ENCODE measurements around the gene ABCA7. TPM values are rescaled to one million over a fixed set of nuclear protein-coding genes. Genes with fewer than 3 reads are reported as not detected.

The ABCA7 gene
- total and polyA plus RNA-seq, 2 of the 13 experiments (the other 11 are each of a cell fraction or from before 2014, with no cell fraction given) = 4.4 to 32.4 TPM

DNA sequence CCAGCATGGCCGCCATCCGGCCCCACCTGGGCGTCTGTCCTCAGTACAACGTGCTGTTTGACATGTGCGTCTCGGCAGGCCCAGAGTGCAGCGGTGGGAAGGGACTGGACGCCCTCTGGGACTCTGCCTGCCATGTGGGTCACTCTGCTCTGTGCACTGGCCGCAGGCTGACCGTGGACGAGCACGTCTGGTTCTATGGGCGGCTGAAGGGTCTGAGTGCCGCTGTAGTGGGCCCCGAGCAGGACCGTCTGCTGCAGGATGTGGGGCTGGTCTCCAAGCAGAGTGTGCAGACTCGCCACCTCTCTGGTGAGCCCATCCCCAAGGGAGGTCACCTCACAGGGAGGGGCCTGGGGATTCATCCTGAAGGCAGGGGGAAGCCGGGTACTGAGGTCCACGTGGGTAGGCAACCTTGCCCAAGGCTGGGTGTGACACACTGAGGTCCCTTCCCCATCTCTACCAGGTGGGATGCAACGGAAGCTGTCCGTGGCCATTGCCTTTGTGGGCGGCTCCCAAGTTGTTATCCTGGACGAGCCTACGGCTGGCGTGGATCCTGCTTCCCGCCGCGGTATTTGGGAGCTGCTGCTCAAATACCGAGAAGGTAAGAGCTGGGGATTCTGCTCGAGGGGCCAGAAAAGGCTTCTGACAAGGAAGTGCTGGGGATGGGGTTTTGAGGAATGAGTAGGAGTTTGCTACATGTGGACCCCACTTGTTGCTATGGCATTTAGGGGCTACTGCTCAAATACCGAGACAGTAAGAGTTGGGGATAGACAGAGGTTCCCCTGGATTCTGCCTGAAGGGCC, 11.3 kb downstream of the ABCA7 start (continued):
- TF ChIP-seq, protein P1, sequence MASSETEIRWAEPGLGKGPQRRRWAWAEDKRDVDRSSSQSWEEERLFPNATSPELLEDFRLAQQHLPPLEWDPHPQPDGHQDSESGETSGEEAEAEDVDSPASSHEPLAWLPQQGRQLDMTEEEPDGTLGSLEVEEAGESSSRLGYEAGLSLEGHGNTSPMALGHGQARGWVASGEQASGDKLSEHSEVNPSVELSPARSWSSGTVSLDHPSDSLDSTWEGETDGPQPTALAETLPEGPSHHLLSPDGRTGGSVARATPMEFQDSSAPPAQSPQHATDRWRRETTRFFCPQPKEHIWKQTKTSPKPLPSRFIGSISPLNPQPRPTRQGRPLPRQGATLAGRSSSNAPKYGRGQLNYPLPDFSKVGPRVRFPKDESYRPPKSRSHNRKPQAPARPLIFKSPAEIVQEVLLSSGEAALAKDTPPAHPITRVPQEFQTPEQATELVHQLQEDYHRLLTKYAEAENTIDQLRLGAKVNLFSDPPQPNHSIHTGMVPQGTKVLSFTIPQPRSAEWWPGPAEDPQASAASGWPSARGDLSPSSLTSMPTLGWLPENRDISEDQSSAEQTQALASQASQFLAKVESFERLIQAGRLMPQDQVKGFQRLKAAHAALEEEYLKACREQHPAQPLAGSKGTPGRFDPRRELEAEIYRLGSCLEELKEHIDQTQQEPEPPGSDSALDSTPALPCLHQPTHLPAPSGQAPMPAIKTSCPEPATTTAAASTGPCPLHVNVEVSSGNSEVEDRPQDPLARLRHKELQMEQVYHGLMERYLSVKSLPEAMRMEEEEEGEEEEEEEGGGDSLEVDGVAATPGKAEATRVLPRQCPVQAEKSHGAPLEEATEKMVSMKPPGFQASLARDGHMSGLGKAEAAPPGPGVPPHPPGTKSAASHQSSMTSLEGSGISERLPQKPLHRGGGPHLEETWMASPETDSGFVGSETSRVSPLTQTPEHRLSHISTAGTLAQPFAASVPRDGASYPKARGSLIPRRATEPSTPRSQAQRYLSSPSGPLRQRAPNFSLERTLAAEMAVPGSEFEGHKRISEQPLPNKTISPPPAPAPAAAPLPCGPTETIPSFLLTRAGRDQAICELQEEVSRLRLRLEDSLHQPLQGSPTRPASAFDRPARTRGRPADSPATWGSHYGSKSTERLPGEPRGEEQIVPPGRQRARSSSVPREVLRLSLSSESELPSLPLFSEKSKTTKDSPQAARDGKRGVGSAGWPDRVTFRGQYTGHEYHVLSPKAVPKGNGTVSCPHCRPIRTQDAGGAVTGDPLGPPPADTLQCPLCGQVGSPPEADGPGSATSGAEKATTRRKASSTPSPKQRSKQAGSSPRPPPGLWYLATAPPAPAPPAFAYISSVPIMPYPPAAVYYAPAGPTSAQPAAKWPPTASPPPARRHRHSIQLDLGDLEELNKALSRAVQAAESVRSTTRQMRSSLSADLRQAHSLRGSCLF (CRISPR knock-in tag; IDR thresholded peaks at IDR 0.05; ENCODE audit: borderline replicate concordance) = no peak
- no peak for TF ChIP-seq FOXP1 (IDR thresholded peaks at IDR 0.05)
- no peak for TF ChIP-seq FOXP1 (CRISPR knock-in tag; IDR thresholded peaks at IDR 0.05)
- TF ChIP-seq ZNF546 (CRISPR knock-in tag; conservative IDR thresholded peaks at IDR 0.05) = no peak
- TF ChIP-seq, protein P2, sequence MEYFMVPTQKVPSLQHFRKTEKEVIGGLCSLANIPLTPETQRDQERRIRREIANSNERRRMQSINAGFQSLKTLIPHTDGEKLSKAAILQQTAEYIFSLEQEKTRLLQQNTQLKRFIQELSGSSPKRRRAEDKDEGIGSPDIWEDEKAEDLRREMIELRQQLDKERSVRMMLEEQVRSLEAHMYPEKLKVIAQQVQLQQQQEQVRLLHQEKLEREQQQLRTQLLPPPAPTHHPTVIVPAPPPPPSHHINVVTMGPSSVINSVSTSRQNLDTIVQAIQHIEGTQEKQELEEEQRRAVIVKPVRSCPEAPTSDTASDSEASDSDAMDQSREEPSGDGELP (IDR thresholded peaks at IDR 0.05; ENCODE audit: borderline replicate concordance, low read depth) = peak; percentile 13; the same call in 1 of the 2 replicates
- peak; percentile 69; the same call in 1 of the 2 replicates for TF ChIP-seq ZSCAN25 (CRISPR knock-in tag; IDR thresholded peaks at IDR 0.05)
- TF ChIP-seq GATAD1 (CRISPR knock-in tag; IDR thresholded peaks at IDR 0.05) = peak; percentile 27; the same call in 1 of the 2 replicates
- TF ChIP-seq SRSF9 (IDR thresholded peaks at IDR 0.05; ENCODE audit: borderline replicate concordance, insufficient read depth, low read depth, low read length, poor library complexity, severe bottlenecking) = no peak
- TF ChIP-seq, protein P3, sequence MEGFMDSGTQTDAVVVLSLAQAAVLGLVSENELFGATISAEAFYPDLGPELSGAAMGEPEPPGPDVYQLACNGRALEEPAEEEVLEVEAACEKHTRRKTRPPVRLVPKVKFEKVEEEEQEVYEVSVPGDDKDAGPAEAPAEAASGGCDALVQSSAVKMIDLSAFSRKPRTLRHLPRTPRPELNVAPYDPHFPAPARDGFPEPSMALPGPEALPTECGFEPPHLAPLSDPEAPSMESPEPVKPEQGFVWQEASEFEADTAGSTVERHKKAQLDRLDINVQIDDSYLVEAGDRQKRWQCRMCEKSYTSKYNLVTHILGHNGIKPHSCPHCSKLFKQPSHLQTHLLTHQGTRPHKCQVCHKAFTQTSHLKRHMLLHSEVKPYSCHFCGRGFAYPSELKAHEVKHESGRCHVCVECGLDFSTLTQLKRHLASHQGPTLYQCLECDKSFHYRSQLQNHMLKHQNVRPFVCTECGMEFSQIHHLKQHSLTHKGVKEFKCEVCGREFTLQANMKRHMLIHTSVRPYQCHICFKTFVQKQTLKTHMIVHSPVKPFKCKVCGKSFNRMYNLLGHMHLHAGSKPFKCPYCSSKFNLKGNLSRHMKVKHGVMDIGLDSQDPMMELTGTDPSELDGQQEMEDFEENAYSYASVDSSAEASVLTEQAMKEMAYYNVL (CRISPR knock-in tag; IDR thresholded peaks at IDR 0.05; ENCODE audit: borderline replicate concordance) = no peak
- no peak for TF ChIP-seq SP1 (IDR thresholded peaks at IDR 0.05)
- TF ChIP-seq SP1 (CRISPR knock-in tag; IDR thresholded peaks at IDR 0.05) = peak; percentile 39; the same call in 1 of the 2 replicates
- TF ChIP-seq, protein P4, sequence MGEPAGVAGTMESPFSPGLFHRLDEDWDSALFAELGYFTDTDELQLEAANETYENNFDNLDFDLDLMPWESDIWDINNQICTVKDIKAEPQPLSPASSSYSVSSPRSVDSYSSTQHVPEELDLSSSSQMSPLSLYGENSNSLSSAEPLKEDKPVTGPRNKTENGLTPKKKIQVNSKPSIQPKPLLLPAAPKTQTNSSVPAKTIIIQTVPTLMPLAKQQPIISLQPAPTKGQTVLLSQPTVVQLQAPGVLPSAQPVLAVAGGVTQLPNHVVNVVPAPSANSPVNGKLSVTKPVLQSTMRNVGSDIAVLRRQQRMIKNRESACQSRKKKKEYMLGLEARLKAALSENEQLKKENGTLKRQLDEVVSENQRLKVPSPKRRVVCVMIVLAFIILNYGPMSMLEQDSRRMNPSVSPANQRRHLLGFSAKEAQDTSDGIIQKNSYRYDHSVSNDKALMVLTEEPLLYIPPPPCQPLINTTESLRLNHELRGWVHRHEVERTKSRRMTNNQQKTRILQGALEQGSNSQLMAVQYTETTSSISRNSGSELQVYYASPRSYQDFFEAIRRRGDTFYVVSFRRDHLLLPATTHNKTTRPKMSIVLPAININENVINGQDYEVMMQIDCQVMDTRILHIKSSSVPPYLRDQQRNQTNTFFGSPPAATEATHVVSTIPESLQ (CRISPR knock-in tag; conservative IDR thresholded peaks at IDR 0.05) = no peak
- TF ChIP-seq HES4 (CRISPR knock-in tag; IDR thresholded peaks at IDR 0.05; ENCODE audit: borderline replicate concordance) = peak; percentile 66; the same call in 1 of the 2 replicates
- 0 out of 2 replicates have a peak, but pooled peaks have one; percentile 69 for TF ChIP-seq ZNF335 (CRISPR knock-in tag; IDR thresholded peaks at IDR 0.05)
- TF ChIP-seq ZNF674 (CRISPR knock-in tag; IDR thresholded peaks at IDR 0.05; ENCODE audit: low read depth) = no peak
- TF ChIP-seq ZNF232 (CRISPR knock-in tag; IDR thresholded peaks at IDR 0.05; ENCODE audit: borderline replicate concordance) = no peak; the same call in 1 of the 2 replicates
- TF ChIP-seq, protein P5, sequence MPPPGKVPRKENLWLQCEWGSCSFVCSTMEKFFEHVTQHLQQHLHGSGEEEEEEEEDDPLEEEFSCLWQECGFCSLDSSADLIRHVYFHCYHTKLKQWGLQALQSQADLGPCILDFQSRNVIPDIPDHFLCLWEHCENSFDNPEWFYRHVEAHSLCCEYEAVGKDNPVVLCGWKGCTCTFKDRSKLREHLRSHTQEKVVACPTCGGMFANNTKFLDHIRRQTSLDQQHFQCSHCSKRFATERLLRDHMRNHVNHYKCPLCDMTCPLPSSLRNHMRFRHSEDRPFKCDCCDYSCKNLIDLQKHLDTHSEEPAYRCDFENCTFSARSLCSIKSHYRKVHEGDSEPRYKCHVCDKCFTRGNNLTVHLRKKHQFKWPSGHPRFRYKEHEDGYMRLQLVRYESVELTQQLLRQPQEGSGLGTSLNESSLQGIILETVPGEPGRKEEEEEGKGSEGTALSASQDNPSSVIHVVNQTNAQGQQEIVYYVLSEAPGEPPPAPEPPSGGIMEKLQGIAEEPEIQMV (CRISPR knock-in tag; IDR thresholded peaks at IDR 0.05; ENCODE audit: low read depth) = peak; percentile 92

All from HepG2 (cell line).